Liver (tissue), 3 donors: ENCODE data around the gene ERC2.

Experiments used
- CTCF ChIP-seq: fragments of 150-350 bp; IDR thresholded peaks from 2 replicates; pipeline ENCODE4 v1.5.1; 2017; ENCODE audit warnings: improper control_type of control experiment, low read depth, low read length; ENCODE audit not compliant: missing input control
- FOXA1 ChIP-seq: IDR thresholded peaks from 2 replicates; pipeline ENCODE4 v1.6.1; 2016; ENCODE audit warnings: antibody characterized with exemption
- JUND ChIP-seq, 2 donors: IDR thresholded peaks; 2 replicates each; pipeline ENCODE4 v1.6.1; 2016; ENCODE audit warnings: antibody characterized with exemption in 2 of 2
- YY1 ChIP-seq: IDR thresholded peaks from 2 replicates; pipeline ENCODE4 v1.6.1; 2016; ENCODE audit warnings: antibody characterized with exemption, mild to moderate bottlenecking
- donor health status: healthy.
- donor health status: healthy.

GRCh38 chr3:55630280-55630920 is 837.9 kb downstream of the ERC2 start:
- TF ChIP-seq CTCF, result no peak
- no peak for TF ChIP-seq YY1
- no peak for TF ChIP-seq FOXA1
- TF ChIP-seq JUND (IDR thresholded peaks at IDR 0.05), result no peak
